NCI-H1694 treated with DMSO at 0.1 percent for 48 hours (cell line): Measurements from ENCODE around the gene RFTN1.

Source experiments
- DNase-seq: peaks from one replicate; lab custom pipeline; 2025; lab: John Stamatoyannopoulos, UW

RFTN1 gene

GRCh38 chr3:16529264-16529663 is 15.8 kb upstream of the RFTN1 start:
- no peak for DNase-seq

GRCh38 chr3:16528581-16528993 is 15.1 kb upstream of the RFTN1 start:
- no peak for DNase-seq

DNA sequence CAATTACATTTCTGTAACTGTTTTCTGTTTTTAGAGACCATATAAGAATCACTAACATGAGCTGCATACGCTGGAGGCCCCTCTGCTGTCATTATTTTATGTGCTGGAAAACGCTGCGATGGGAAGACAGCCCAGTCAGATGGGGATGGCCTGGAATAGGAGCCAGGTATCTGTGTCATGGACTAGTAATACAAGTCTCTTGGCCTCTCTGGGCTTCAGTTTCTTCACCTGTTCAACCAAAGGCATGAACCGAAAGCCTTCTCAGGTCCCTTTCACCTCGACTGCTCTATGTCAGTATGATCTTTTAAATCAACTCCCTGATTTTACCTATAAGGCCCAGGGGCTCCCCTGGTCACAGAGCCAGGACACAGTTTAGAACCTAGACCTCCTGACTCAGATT is 14.6 kb upstream of the RFTN1 start:
- no peak for DNase-seq

GRCh38 chr3:16524196-16524595 is 10.7 kb upstream of the RFTN1 start:
- DNase-seq = no peak

GRCh38 chr3:16523778-16524177 is 10.3 kb upstream of the RFTN1 start:
- DNase-seq = no peak

- no peak for DNase-seq
These were observed 9.3 kb upstream of the RFTN1 start for GRCh38 chr3:16522834-16523233.

DNA sequence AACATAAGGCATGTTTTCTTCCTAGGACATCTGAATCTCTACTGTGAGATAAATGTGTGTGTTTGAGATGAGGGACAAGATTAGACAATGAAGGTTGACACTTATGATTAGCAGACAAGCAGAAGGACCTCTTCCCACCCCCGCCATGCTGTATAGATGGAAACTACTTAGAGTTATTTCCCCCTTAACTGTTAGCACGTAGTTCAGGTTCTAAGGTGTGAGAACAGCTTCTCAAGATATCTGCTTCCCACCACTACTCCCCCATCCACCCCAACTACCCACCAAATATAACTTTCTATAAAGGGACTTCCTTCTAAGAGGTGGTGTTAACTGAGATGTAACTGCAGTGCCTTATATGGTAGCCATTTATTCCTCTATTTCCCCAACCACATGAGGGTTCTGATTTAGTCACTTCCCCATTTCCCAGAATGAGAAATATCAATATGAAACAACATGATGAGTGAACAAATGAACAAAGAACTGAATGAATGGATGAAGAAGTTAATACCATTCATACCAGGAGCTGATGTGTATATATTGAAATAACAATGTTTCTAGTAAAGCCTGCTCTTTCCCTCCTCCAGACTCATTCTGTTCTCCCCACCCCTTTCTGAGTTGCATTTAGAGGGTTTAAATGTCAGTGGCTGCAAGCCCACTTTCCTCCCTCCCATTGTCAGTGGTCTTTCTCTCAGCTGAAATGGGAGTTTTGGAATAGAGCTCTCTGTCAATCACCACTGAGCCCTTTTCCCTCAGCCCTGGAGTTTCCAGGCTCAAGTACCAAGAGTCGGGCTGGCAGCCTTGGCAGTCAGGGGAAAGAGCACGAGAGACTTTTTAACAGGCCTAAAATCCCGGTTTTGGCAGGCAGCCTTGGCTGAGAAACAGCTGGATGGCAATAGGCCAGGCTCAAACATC is 7.7 kb upstream of the RFTN1 start:
- no peak for DNase-seq

GRCh38 chr3:16520241-16520969 is 6.9 kb upstream of the RFTN1 start:
- DNase-seq = no peak

DNA sequence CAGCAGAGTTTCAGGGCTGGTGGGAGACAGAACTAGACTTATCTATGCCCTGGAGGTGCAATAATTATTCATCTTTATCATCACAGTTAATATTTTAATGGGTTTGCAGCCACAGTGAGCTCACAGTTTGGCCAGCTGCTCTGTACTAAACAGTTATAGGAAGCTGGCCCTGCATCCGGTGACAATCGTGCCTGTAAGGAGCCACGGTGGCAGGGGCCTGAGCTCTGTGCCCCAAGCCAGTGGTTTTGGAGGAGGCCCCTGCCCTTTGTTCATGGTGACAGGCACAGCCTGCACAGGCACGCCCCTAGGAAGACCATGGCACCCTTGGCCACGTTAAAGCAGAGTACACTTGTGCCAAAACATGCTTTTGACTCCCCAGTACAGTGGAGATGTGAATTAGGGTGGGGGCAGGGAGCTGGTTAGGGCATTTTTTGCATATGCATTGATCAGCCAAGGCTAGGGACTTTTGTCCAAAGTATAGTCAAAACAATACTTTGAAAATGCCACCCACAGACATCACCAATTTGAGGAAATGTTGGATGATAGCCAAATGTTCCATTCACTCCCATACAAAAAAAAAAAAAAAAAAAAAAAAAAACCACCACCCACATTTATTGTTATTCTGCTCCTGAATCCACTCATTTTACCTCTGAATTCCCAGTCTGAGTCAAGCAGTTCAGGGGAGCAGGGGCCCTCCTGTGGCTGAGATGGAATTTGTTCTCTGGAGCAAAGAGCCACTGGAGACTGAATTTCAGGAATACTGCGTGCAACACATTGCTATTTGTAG is 3.4 kb upstream of the RFTN1 start:
- peak; percentile 36 for DNase-seq

DNA sequence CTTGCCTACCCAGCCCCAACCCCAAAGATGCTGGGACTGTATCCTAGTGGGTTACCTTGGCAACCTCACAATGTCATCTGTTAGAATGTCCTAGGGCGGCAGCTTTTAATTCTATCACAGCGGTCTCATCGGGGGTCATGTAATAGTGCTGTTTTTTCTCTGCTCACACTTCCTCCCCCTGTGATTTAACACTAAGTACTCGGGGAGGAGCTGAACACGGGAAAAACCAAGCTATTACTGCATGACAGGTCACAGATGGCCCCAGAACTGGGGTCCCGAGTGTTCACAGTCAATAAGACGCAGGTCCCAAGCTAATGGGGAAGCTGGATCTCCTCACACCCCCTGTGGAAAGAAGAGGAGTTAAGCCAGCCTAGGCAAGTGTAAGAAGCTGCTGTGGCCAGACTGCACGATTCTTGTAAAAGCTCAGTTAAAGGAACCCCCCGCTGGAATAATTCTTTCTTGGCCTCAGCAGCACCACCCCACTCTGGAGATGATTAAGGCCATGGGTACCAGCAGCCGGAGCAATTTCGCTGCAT is 2.5 kb upstream of the RFTN1 start:
- no peak for DNase-seq

- no peak for DNase-seq
These were observed 1.4 kb upstream of the RFTN1 start for GRCh38 chr3:16514755-16515353.

- no peak for DNase-seq
These were observed 662 bp upstream of the RFTN1 start for GRCh38 chr3:16514021-16514700.

DNA sequence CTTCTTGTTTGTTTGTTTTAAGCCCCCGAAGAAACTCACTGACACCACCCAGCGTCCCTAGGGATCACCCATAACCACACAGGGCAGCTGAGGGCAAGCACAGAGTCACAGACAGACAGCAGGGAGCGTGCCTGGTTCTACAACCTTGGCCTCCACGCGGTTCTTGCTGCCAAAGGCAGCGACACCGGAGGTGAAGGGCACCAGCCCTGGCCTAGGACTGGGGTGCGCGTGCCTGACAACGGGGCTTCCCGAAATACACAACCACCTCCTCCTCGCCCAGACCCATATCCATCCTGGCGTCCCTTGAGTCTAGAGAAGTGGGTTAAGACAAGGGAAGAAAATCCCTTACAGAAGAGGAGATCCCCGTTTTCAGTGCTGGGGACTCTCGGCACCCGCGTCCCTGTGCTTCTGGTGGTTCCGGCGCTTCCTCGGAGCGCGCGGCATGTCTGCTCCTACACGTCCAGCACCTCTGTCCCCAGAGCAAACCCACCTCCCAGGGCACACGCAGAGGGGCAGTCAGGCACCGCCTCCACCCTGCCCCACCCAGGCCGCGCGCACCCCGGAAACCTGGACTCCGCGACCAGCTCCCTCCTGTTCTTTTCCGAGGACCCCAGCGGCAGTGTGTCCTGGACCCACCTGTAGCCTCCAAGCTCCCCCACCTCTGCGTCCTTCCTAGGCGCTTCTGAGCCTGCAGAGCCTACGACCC is 911 bp downstream of the RFTN1 start:
- no peak for DNase-seq

DNA sequence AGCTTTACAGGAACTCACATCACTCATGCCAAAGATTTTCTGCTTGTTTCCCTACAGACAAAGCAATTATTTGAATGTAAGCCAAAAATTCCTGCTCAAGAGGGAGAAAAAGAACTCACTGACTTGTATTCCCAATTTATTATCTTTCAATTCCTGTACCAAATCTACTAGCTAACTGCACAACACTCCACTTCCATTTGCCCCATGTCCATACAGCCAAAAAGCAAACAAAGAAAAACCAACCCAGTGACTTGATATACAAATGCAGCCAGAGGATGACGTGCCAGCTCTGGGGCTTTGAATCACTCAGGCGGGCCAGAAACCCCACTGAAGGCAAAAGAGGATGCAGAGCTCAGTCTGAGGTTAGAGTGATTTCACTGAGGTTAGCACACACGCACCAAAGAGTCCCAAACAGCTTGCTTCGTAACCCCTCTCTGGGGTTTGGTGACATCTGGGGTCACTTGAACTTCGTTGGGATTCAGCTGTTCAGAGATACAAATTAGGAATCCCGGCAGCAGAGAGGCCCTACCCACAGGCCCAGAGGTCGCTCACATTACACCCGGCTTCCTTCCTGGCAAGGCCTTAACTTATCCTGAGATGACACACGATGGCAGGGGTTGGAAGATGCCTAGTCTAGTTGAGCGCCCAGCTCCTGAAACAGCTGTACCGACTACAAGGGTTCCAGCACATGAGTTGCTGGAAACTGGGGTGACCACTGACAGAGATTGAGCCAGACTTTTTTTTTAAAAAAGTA is 1.6 kb downstream of the RFTN1 start:
- DNase-seq = no peak

DNA sequence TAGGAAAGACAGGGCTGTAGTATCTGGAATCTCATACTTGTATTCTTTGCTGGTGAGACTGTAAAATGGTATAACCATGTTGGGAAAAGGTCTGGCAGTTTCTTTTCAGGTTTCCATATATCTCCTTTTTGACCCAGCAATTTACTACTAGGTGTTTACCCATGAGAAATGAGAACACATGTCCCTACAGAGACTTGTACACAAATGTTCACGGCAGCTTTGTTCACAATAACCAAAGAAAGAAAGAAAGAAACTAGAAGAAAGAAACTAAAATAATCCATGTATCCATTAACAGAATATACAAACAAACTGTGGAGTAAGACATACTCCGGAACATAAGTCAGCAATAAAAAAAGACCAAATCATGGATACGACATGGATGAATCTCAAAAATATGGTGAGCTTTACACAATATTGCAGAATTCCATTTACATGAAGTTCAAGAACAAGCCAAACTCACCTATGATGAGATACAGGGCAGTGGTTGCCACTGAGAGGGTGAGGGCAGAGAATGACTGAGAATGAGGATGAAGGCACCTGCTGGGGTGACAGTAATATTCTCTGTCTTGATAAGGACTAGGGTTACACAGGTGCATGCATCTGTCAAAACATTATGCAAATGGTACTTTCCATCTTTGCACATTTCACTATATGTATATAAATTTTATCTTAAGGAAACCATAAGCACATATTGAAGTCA is 2.7 kb downstream of the RFTN1 start:
- no peak for DNase-seq

- DNase-seq = no peak
These were observed 3.5 kb downstream of the RFTN1 start for GRCh38 chr3:16509721-16510619.

DNA sequence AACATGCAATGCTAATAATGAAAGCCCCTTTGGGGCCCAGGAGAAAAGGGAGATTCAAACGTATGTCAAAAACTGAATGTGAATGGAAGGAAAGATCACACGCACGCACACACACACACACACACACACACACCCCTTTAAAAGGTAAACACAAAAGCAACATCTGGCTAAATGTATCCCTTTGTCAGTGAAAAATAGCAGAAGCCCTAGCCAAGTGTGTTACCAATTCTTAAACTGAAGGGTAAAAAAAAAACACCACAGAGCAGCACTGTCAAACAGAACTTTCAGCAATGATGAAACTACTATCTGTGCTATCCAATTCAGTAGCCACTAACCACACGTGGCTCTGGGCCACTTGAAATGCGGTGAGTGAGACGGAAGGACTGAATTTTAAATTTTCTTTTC is 4.9 kb downstream of the RFTN1 start:
- DNase-seq = no peak

DNA sequence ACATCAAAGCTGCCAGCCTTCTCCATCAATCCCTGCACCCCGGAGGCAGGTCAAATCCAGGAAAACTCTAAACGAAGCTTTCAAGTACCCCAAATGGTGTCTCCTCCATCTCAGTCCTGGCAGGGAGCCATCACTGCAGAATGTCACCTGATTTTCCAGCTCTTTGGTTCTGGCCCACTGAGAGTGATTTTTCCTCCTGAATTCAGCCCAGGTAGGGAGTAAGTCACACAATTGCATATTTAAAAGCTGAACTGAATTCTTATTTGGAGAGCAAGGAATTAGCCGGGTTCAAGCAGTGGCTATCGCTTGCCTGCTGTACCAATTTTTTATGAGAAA is 5.3 kb downstream of the RFTN1 start:
- no peak for DNase-seq
